Neural crest cell (in vitro differentiated cells): ENCODE measurements around the gene LAMA3. TPM values are rescaled to one million over a fixed set of nuclear protein-coding genes. Genes with fewer than 3 reads are reported as not detected.

ENCODE experiments used
- DNase-seq: peaks from one replicate; pipeline ENCODE4 v3.0.0; 2021; ENCODE audit warnings: low read depth, mixed read lengths, low spot score
- H3K27ac Mint-ChIP-seq: one replicate; pipeline ENCODE4 v1.8.0; 2021; ENCODE audit warnings: mild to moderate bottlenecking, mixed read lengths; ENCODE audit not compliant: unreplicated experiment
- H3K27me3 Mint-ChIP-seq: 2 replicates; pipeline ENCODE4 v1.8.0; 2021; ENCODE audit warnings: low read depth, mild to moderate bottlenecking, mixed read lengths
- H3K36me3 Mint-ChIP-seq: 2 replicates; pipeline ENCODE4 v1.8.0; 2021; ENCODE audit warnings: low read depth, mild to moderate bottlenecking, mixed read lengths
- H3K4me1 Mint-ChIP-seq: 2 replicates; pipeline ENCODE4 v1.8.0; 2021; ENCODE audit warnings: mixed read lengths
- H3K4me3 Mint-ChIP-seq: one replicate; pipeline ENCODE4 v1.8.0; 2021; ENCODE audit warnings: mild to moderate bottlenecking, mixed read lengths
- H3K9me3 Mint-ChIP-seq: 2 replicates; pipeline ENCODE4 v1.8.0; 2021; ENCODE audit warnings: mixed read lengths
- total RNA-seq: library from RNA; stranded (reverse); gene quantifications from 2 replicates; pipeline ENCODE4 v1.2.1, GENCODE V29; 2021
- TF ChIP-seq, protein P1 (sequence below): fragments of 200-600 bp; sonication (generic); conservative IDR thresholded peaks from 2 replicates; pipeline ENCODE4 v1.5.0; 2021; ENCODE audit warnings: antibody characterized with exemption, mild to moderate bottlenecking

The LAMA3 gene
- total RNA-seq, 1 donor from 2014 or later: 0.35 TPM

DNA sequence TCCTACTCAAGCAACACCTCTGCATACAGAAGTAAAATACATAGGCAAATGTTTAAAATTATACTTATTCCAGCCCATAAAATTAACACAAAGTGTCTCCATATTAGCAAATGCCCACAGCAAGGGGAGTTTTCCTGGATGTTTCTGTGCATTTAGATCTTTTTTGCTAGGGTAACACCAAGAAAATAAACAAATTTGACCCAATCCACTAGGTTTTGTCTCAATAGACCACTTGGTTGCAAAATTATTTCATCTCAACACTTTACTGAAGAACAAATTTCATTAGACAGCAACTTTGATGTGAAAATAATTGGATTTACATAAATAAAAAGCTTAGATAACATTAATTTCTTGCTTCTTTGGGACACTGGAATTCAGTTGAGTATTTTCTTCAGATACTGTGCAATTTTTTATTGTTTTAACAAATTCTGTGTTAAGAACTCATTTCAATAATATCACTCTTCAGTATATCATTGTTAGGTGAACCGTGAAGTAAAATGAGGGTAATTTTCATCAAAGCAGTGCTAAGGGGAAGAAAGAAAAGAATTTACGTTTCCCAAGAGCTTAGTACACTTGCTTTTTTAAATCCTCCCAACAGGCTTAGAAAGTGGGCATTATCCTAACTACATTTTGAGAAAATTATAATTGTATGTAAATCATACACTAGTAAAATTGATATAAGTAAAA, 191.8 kb downstream of the LAMA3 start:
- Mint-ChIP-seq H3K4me3 (no peak overlapping the region), H3K27me3 (no peaks in the 10 kb centered on the region), H3K4me1 (peaks cover 17% of the 10 kb centered on the region), H3K27ac (no peak overlapping the region), H3K9me3 (no peaks in the 10 kb centered on the region), H3K36me3 (no peaks in the 10 kb centered on the region)
- TF ChIP-seq, protein P1, sequence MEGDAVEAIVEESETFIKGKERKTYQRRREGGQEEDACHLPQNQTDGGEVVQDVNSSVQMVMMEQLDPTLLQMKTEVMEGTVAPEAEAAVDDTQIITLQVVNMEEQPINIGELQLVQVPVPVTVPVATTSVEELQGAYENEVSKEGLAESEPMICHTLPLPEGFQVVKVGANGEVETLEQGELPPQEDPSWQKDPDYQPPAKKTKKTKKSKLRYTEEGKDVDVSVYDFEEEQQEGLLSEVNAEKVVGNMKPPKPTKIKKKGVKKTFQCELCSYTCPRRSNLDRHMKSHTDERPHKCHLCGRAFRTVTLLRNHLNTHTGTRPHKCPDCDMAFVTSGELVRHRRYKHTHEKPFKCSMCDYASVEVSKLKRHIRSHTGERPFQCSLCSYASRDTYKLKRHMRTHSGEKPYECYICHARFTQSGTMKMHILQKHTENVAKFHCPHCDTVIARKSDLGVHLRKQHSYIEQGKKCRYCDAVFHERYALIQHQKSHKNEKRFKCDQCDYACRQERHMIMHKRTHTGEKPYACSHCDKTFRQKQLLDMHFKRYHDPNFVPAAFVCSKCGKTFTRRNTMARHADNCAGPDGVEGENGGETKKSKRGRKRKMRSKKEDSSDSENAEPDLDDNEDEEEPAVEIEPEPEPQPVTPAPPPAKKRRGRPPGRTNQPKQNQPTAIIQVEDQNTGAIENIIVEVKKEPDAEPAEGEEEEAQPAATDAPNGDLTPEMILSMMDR: no peak
- DNase-seq: no peak

DNA sequence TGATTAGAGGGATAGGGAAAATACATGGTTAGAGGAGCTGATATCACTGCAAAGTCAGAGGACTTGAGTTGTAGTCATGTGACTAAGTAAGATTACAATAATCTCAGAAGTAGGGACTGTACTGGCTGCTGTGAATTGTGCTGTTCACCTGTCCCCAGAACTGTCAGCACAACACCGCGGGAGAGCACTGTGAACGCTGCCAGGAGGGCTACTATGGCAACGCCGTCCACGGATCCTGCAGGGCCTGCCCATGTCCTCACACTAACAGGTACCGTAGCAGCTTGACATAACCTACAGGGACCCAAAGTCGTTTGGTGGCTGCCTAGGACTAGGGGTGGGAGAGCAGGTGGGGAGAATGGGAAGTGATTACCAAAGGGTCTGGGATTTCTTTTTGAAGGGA, 192.5 kb downstream of the LAMA3 start:
- TF ChIP-seq, protein P1: no peak
- Mint-ChIP-seq H3K36me3 (no peaks in the 10 kb centered on the region), H3K4me1 (peaks cover 17% of the 10 kb centered on the region), H3K9me3 (no peaks in the 10 kb centered on the region), H3K4me3 (no peak overlapping the region), H3K27me3 (no peaks in the 10 kb centered on the region), H3K27ac (peak overlapping the region; percentile 46)
- DNase-seq: no peak

DNA sequence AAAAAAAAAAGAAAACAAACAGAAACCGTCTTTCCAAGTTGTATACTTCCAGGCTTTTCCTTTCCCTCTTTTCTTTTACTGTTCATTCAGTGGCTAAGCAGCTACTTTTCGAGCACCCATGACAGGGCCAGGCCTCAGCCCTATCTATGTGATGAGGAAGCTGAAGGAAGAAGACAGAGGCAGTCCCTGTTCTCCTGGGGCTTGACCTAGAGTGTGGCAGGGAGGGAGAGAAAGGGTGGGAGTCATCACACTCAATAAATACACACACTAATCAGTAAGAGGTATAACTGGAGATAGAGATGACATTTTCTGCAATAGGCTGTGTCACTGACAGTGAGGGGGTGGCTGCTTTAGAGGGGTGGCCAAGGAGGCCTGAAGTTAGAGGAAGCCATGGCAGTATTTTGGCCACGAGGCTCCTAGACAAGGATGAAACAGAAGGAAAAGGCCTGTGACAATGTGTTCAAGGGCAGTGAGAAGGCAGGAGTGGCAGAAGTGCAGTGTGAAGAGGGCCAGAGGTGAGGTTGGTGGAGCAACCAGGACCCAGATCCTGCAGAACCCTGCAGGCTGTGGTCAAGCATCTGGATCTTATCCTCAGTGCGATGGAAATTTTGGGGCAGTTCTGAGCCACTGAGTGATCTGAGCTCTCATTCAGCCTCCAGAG, 193.5 kb downstream of the LAMA3 start:
- H3K4me1 Mint-ChIP-seq: peaks cover 13% of the 10 kb centered on the region
- no peaks in the 10 kb centered on the region for H3K9me3 Mint-ChIP-seq
- H3K27me3 Mint-ChIP-seq: no peaks in the 10 kb centered on the region
- DNase-seq: no peak
- H3K27ac Mint-ChIP-seq: peak overlapping the region; percentile 20
- TF ChIP-seq, protein P1: no peak
- no peaks in the 10 kb centered on the region for H3K36me3 Mint-ChIP-seq
- H3K4me3 Mint-ChIP-seq: no peak overlapping the region

DNA sequence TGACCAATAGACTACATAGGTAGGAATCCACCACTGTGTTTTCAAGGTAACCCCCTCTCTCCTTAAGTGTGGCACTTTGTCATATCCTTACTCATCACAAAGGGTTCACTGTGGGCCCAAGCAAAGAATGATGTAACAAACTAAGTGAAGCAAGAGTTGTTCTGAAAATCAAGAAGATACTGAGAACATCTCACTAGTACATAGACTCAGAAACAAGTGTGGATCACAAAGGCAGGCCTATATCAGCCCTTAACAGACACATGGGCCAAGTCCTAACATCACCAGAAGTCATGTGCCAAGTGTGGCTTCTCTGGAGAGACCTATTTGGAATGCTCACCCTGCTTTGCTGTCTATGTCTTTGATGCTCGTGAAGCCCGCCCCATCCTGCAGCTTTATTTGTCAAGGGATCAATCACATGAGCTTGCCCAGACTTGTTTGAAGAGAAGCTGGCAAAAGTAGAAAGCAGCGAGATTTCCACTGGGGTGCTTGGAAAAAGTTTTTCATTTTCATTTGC, 194.1 kb downstream of the LAMA3 start:
- H3K27ac Mint-ChIP-seq: peak overlapping the region; percentile 57
- DNase-seq: no peak
- peaks cover 13% of the 10 kb centered on the region for H3K4me1 Mint-ChIP-seq

DNA sequence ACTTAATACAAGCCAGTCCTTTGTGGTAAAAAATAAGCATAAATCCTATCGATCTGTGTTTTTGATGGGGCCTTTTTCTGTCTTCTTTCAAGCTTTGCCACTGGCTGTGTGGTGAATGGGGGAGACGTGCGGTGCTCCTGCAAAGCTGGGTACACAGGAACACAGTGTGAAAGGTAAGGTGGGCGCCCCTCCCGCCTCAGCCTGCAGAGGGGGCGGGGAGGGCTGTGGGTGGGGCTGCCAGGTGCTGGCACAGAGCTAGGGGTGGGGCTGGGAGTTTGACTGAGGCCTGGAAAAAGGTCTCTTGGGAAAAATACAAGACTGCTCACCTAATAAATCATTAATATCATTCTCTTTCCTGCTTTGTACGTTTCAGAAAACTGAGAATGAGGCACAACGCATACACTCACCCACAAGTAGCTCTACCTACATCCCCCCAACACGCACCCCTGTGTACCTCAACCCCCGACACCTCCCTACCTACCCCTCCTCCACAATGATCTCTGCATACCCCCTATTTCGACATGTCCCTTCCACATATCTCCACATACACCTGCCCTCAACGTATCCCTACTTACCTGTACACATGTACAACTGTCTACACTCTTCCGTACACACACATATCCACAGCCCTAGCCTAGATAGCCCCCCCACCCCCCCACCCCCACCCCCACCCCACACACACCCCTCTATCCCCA, 195.6 kb downstream of the LAMA3 start:
- TF ChIP-seq, protein P1: no peak
- Mint-ChIP-seq H3K36me3 (no peaks in the 10 kb centered on the region), H3K9me3 (no peaks in the 10 kb centered on the region), H3K27ac (no peak overlapping the region), H3K4me1 (peaks cover 13% of the 10 kb centered on the region), H3K4me3 (no peak overlapping the region), H3K27me3 (no peaks in the 10 kb centered on the region)
- DNase-seq: no peak

More for the DNA sequence above, 194.1 kb downstream of the LAMA3 start:
- no peaks in the 10 kb centered on the region for H3K36me3 Mint-ChIP-seq
- H3K27me3 Mint-ChIP-seq: no peaks in the 10 kb centered on the region
- TF ChIP-seq, protein P1: no peak
- H3K9me3 Mint-ChIP-seq: no peaks in the 10 kb centered on the region
- no peak overlapping the region for H3K4me3 Mint-ChIP-seq
